Fibroblast of lung (primary cell): ENCODE measurements around the gene TMBIM4.

ENCODE experiments used
- EZH2 ChIP-seq: IDR thresholded peaks from 2 replicates; pipeline ENCODE4 v1.5.1; 2012; ENCODE audit warnings: low read length, control low read depth, mild to moderate bottlenecking; ENCODE audit errors: missing control alignments
- TF ChIP-seq, protein P1 (sequence below), 2 donors: IDR thresholded peaks in 1 of 2; conservative IDR thresholded peaks in 1 of 2; 1 replicate in 1 of 2; 2 replicates in 1 of 2; pipeline ENCODE4 v1.5.1; 2011 to 2012; ENCODE audit warnings: low read length in 2 of 2, control low read depth in 1 of 2, inconsistent platforms in 1 of 2, low read depth in 1 of 2, mild to moderate bottlenecking in 1 of 2

DNA sequence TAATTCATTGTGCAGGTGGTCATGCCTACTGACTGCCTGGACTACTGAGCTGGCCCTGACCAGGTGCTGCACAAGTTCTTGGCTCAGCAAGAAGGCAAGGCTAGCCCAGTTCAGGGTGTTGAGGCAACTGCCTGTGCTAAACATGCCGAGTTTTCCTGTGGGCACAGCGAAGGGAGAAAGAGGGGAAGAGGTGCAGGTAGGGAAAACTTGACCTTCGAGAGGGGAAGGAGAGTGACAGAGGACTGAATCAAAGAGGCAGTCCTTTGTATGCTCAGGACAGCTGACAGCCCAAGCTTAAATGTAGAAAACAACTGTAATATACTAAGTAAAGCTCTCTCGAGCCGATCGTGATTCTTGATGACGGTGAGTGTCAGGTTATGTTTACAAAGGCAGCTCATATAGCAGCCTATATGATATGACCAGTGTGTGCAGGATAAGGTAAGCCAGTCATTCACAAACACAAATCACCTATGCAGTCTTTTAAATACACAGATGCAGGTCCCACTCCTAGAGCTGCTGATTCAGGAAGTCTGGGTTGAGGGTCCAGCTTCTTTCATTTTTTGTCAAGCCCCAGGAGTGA, 21.8 kb upstream of the TMBIM4 start:
- TF ChIP-seq, protein P1, sequence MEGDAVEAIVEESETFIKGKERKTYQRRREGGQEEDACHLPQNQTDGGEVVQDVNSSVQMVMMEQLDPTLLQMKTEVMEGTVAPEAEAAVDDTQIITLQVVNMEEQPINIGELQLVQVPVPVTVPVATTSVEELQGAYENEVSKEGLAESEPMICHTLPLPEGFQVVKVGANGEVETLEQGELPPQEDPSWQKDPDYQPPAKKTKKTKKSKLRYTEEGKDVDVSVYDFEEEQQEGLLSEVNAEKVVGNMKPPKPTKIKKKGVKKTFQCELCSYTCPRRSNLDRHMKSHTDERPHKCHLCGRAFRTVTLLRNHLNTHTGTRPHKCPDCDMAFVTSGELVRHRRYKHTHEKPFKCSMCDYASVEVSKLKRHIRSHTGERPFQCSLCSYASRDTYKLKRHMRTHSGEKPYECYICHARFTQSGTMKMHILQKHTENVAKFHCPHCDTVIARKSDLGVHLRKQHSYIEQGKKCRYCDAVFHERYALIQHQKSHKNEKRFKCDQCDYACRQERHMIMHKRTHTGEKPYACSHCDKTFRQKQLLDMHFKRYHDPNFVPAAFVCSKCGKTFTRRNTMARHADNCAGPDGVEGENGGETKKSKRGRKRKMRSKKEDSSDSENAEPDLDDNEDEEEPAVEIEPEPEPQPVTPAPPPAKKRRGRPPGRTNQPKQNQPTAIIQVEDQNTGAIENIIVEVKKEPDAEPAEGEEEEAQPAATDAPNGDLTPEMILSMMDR (conservative IDR thresholded peaks at IDR 0.05 in 1 of 2, IDR thresholded peaks at IDR 0.05 in 1 of 2; ENCODE audit: low read depth in 1 of 2, low read length in 2 of 2), result no peak
- no peak for TF ChIP-seq EZH2
